Left kidney (tissue), 2 donors: ENCODE results near the gene VSTM2B. TPM values are rescaled to one million over a fixed set of nuclear protein-coding genes. Genes with fewer than 3 reads are reported as not detected.

Source experiments
- DNase-seq: peaks from one replicate; pipeline ENCODE4 v3.0.0-alpha.2; 2013
- polyA plus RNA-seq: library from polyadenylated mRNA; unstranded; fragments of 120-200 nt; gene quantifications from one replicate; pipeline ENCODE4 v1.2.1, GENCODE V29; 2013; ENCODE audit not compliant: insufficient read length

The VSTM2B gene
- polyA plus RNA-seq, 1 donor, result 1.1 TPM

GRCh38 chr19:29566496-29567054 lies 40.8 kb downstream of the VSTM2B start:
- DNase-seq, result no peak

DNA sequence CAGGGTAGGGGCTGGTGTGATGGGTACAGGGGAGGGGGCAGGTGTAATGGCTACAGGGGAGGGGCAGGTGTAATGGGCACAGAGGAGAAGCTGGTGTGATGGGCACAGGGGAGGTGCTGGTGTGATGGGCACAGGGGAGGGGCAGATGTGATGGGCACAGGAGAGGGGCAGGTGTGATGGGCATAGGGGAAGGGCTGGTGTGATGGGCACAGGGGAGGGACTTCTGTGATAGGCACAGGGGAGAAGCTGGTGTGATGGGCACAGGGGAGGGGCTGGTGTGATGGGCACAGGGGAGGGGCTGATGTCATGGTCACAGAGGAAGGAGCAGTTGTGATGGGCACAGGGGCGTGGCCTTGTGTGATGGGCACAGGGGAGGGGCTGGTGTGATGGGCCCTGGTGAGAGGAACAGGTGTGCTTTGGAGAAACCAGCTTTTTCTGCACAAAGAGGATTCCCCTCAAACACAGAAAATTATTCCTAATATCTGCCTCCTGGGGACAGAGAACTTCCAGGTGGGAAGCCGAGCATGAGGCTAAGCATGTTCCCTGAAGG lies 41.6 kb downstream of the VSTM2B start:
- no peak for DNase-seq

DNA sequence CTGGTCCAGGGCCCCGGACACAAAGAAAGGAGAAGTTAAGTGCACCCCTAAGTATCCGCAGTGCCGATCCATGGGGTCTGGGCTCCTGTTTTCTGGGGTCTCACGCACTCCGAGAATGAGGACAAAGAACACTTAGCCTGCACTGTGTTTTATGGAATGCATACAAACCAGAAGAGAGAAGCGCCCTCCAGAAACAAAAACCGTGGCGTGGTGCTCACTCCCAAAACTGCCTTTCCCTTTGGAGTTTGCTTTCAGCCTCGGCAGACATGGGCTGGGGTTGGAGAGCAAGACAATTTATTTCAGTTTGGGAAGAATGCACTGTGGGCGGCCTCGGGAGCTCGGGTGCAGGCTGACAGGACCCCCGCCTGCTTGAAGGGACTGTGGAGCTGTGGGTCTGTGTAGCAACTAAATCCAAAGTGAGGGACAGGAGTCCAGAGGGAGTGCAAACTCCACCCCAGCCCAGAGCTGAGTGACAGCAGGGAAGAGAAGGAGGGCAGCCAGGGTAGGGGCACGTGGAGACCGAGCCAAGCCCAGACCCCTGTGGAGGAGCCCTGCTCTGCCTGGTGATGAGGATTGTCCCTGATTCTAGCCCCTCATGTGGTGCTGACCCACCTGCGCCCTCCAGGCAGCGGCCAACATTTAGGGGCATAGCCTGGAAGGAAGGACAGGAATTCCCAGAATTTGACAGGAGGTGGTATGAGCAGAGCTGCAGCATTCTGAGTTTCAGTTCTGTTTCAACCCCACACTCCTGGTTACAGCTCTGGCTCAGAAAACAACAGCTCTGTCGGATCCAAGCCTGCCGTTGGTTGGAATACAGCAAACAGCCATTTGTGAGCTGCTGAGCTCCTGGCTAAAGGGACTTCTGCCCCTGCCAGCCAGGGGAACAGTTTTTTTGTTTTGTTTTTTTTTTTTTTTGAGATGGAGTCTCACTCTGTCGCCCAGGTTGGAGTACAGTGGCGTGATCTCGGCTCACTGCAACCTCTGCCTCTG lies 42.5 kb downstream of the VSTM2B start:
- DNase-seq, result no peak

GRCh38 chr19:29569038-29569911 lies 43.5 kb downstream of the VSTM2B start:
- no peak for DNase-seq

GRCh38 chr19:29571181-29571580 lies 45.4 kb downstream of the VSTM2B start:
- no peak for DNase-seq

GRCh38 chr19:29573486-29573885 lies 47.7 kb downstream of the VSTM2B start:
- DNase-seq, result no peak

DNA sequence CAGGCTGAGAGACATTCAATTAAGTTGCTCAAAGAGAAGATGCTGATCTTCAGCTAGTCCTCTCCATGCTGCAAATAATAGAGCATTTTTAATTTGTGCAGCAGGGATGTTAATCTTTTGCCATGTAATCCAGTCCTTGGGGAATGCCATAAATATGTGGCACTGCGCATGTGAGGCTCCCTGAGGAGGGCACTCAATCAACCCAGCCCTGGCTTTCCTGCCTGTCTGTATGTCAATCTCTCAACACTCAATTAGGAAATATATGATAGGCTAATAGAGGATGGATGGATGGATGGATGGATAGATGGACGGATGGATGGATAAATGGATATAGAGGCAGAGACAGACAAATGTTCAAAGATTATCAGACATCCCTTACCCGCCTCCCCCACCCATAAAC lies 48.7 kb downstream of the VSTM2B start:
- DNase-seq, result no peak

DNA sequence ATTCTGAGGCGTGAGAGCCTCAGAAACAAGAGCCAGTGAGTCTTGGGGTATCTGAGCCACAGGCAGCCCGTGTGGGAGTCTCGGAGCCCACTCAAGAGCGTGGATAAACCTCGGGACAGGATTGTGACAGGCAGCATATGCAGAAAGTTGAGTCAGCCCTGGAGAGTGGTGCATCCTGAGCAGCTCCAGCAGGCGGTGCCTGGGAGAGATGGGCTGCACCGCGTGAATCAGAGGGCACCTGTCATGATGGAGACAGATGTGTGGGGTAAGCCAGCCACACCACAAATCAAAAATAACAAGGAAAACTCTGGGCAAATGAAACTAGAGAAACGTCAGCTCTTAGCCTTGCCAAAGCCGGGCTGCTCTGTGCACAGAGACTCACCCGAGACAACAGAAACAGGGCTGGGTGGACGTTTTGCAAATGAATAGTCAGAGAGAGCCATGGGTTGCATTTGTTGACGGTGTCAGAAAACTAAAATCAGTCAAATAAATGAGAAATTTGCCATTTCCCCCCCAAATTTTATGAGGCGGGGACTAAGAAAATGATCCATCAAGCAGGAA lies 50.3 kb downstream of the VSTM2B start:
- DNase-seq, result no peak

DNA sequence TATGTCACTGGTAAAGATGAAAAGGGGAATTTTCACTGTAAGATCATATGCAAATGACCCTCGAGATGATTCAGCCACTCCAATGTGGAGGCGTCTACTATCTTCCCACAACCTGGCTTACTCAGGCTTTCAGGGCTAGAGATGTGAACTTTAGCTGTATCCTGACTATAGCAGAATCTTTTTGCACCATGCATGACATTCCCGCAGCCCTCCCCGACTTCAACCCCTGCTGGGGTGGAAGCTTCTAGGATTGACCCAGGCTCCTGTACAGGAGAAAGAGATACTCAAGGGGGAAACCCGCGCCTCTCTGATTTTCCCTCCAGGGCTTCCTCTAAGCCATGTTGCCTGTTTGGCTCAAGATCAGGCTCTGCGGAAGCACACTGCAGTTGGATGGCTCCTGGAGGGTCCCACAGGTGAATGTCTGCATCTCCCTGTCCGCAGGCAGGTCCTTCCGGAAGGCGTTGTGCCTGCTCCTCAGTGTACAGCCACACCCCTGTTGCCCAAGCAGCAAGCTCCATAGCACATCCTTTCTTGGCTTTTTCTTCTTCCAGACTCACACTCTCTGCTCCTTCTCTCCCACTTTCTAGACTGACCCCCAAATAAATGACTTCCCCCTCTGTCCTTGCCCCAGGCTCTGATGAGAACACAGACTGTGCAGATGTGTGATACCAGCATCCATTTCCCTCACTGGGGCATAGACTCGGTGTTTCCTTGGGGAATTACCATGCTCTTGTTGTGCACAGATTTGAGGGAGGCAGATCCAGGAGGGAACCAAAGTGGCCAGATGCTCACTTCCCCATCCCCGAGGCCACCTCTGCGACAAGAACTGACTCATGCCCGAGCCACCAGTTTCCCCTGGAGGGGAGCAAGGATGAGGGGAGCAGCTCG lies 51.2 kb downstream of the VSTM2B start:
- no peak for DNase-seq

DNA sequence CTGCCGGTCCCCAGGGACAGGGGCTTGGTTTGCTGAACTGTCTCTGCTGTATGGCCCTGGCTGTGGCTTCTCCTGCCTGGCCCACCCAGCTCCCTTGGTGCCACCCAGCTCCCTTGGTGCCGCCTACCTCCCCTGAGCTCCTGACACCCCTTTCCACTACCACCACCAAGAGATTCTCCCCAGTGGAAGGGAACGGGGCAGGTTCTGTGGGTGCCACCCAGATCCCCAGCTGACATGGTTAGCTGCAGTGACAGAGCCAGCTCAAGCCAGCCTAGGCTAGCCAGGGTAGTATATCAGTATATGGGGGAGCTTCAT lies 51.8 kb downstream of the VSTM2B start:
- no peak for DNase-seq

DNA sequence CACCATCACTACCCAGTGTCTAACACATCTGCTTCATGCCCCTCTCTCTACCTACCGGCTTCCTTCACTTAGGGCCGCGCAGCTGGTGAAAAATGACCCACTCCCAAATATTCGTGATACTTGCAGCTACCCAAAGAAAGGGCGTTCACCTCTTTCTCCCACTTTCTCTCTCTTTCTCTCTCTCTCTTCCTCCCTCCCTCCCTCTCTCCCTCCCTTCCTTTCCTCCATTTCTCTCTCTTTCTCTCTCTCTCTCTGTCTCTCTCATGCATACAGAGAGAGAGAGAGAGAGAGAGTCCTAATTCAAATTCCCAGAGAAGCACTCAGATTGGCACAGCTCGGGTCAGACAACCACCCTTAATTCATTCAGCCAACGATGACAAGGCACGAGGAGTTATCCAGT lies 52.6 kb downstream of the VSTM2B start:
- DNase-seq, result no peak

DNA sequence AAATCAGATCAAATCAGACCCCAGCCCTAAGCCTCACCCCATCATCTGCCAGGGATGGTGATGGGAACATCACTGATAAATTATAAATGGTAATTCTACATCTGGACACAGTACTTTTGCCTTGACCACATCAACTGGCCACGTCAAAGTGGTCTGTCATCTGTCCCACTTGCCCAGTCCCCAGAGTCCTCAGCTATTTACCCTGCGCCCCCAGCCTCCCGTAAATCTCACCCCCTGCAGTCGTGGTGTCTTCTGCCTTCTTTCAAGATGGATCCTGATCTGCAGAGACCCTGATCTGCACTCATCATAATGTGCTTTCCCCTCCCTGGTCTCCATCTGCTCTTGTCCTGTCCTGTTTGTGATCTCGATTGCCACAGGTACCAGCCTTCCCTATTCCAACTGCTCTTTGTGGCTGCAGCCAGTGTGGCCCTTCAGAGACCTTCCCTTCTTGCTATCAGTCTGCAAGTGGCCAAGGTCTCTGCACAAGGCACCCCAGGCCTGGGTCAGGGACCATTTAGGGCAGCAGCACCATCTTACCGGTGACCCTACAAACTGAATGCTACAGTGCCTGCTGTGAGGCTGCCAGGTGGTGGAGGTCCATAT lies 53.6 kb downstream of the VSTM2B start:
- no peak for DNase-seq

GRCh38 chr19:29581398-29581797 lies 55.6 kb downstream of the VSTM2B start:
- DNase-seq, result no peak

- no peak for DNase-seq
Observed at GRCh38 chr19:29583196-29583999, 57.6 kb downstream of the VSTM2B start.

GRCh38 chr19:29586401-29586800 lies 60.6 kb downstream of the VSTM2B start:
- DNase-seq, result no peak

DNA sequence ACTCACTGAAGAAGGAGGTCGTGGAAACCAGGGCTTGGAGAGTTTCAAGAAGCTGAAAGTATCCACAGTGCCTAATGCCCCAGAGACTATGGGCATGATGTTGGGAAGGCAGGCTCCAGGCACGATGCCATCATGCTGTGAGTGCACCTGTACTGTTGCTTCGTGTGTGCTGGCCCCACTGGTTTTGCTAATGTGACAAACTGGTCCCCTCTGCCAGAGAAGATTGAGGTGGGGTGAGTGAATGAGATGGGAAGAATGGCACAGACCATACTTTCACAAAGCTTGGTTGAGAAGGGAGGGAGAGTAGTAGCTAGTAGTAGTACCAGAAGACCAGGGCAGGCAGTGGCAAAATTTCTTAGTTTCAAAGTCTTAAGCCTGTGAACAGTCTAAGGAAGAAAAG lies 61.3 kb downstream of the VSTM2B start:
- DNase-seq, result no peak

GRCh38 chr19:29587518-29587986 lies 61.8 kb downstream of the VSTM2B start:
- DNase-seq, result no peak

DNA sequence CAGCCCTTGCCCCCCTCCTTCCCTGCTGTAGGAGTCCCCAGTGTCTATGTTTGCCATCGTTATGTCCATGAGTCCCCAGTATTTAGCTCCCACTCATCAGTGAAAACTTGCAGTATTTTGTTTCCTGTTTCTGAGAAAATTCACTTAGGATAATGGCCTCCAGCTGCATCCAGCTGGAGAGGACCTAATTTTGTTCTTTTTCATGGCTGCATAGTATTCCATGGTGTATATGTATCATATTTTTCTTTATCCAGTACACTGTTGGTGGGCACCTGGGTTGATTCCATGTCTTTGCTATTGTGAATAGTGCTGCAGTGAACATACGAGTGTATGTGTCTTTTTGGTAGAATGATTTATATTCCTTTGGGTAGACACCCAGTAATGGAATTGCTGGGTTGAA lies 62.3 kb downstream of the VSTM2B start:
- DNase-seq, result no peak

DNA sequence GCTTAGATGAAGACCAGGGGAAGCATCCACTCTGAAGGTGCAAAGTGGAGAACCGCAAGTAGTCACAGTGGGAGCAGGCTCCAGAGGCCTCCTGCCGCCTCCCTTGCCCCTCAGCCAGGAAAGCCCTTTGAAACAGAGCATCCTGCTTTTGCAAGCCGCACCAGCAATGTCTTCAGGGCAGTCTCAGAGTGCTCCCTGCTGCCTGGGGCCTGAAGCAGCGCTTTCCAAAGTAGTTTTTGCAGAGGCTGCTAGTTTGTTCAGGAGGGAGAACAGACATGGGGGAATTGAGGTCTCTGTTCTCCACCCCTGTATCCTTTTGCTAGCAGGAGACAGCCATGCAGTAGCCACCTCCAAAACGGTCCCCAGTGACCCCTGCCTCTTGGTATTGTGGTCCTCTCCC lies 64.5 kb downstream of the VSTM2B start:
- no peak for DNase-seq

GRCh38 chr19:29591670-29592069 lies 65.9 kb downstream of the VSTM2B start:
- no peak for DNase-seq
